ENCODE data around the gene SLC3A2. TPM values are rescaled to one million over a fixed set of nuclear protein-coding genes. Genes with fewer than 3 reads are reported as not detected.
A peak's percentile ranks its signal among the peaks of the same experiment; 100 is the strongest.

Gene SLC3A2
- total RNA-seq, 2 experiments from 2014 or later, result 289 to 321 TPM

GRCh38 chr11:62885137-62885750 is 4.5 kb downstream of the SLC3A2 start:
- Histone ChIP-seq H3K9me2 (ENCODE audit: insufficient read depth, low read length) (no peaks in the 10 kb centered on the region), H3K4me3 (ENCODE audit: low read depth, low read length, poor library complexity, severe bottlenecking) (no peak overlapping the region), H3K9me3 (ENCODE audit: low read length) (no peaks in the 10 kb centered on the region), H3K79me2 (ENCODE audit: insufficient read depth, low read depth, low read length) (peaks cover 33% of the 10 kb centered on the region), H4K20me1 (ENCODE audit: insufficient read depth, low read length) (0 out of 2 replicates have a peak, but pooled peaks cover under 1% of the 10 kb centered on the region), H3K36me3 (ENCODE audit: insufficient read depth, low read length) (peaks cover 96% of the 10 kb centered on the region), H3K4me2 (ENCODE audit: low read length) (no peak overlapping the region), H3K4me1 (ENCODE audit: insufficient read depth, low read length, poor library complexity, severe bottlenecking) (peaks cover 17% of the 10 kb centered on the region), H3K27ac (ENCODE audit: low read depth, low read length, poor library complexity, severe bottlenecking) (no peak overlapping the region), H2AFZ (ENCODE audit: low read length) (no peak overlapping the region)
- no peak for DNase-seq (ENCODE audit: low spot score)
- no TSS peak for BruUV-seq (replicated peaks)
- TF ChIP-seq CTCF (conservative IDR thresholded peaks at IDR 0.05; ENCODE audit: low read length) (no peak), EZH2phosphoT487 (IDR thresholded peaks at IDR 0.05; ENCODE audit: borderline replicate concordance, low read depth, low read length) (no peak)
- intact Hi-C loops (cut with micrococcal nuclease; ENCODE audit: unreplicated experiment), result no loop called here
- POLR2A ChIA-PET, result interaction anchor here (0.6 to 4.8 kb wide), 2 partner anchors 29 to 737 kb away, joined by 3 to 42 read pairs; no protein-coding TSS in a partner anchor
- CTCF ChIA-PET (ENCODE audit: unreplicated experiment), result no interaction called here

DNA sequence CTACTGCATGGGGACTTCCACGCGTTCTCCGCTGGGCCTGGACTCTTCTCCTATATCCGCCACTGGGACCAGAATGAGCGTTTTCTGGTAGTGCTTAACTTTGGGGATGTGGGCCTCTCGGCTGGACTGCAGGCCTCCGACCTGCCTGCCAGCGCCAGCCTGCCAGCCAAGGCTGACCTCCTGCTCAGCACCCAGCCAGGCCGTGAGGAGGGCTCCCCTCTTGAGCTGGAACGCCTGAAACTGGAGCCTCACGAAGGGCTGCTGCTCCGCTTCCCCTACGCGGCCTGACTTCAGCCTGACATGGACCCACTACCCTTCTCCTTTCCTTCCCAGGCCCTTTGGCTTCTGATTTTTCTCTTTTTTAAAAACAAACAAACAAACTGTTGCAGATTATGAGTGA is 7.7 kb downstream of the SLC3A2 start:
- TSS peak; percentile 50 for BruUV-seq (replicated peaks)
- H3K4me2 ChIP-seq (ENCODE audit: low read length), result no peak overlapping the region
- no peaks in the 10 kb centered on the region for H3K9me2 ChIP-seq (ENCODE audit: insufficient read depth, low read length)
- H2AFZ ChIP-seq (ENCODE audit: low read length), result no peak overlapping the region
- DNase-seq (ENCODE audit: low spot score), result no peak
- H3K4me3 ChIP-seq (ENCODE audit: low read depth, low read length, poor library complexity, severe bottlenecking), result no peak overlapping the region
- H3K36me3 ChIP-seq (ENCODE audit: insufficient read depth, low read length), result peaks cover 69% of the 10 kb centered on the region
- no peaks in the 10 kb centered on the region for H4K20me1 ChIP-seq (ENCODE audit: insufficient read depth, low read length)
- no peaks in the 10 kb centered on the region for H3K4me1 ChIP-seq (ENCODE audit: insufficient read depth, low read length, poor library complexity, severe bottlenecking)
- TF ChIP-seq EZH2phosphoT487 (IDR thresholded peaks at IDR 0.05; ENCODE audit: borderline replicate concordance, low read depth, low read length) (no peak), CTCF (conservative IDR thresholded peaks at IDR 0.05; ENCODE audit: low read length) (no peak)
- ChIA-PET CTCF (ENCODE audit: unreplicated experiment) (no interaction called here), POLR2A (no interaction called here)
- intact Hi-C loops (cut with micrococcal nuclease; ENCODE audit: unreplicated experiment), result no loop called here
- H3K79me2 ChIP-seq (ENCODE audit: insufficient read depth, low read depth, low read length), result peaks cover 13% of the 10 kb centered on the region; the same call in 1 of the 2 replicates
- H3K27ac ChIP-seq (ENCODE audit: low read depth, low read length, poor library complexity, severe bottlenecking), result no peak overlapping the region
- H3K9me3 ChIP-seq (ENCODE audit: low read length), result no peaks in the 10 kb centered on the region

- ChIA-PET POLR2A (no interaction called here), CTCF (ENCODE audit: unreplicated experiment) (no interaction called here)
- Histone ChIP-seq H3K4me2 (ENCODE audit: low read length) (no peak overlapping the region), H3K4me3 (ENCODE audit: low read depth, low read length, poor library complexity, severe bottlenecking) (no peak overlapping the region), H3K4me1 (ENCODE audit: insufficient read depth, low read length, poor library complexity, severe bottlenecking) (no peaks in the 10 kb centered on the region), H3K27ac (ENCODE audit: low read depth, low read length, poor library complexity, severe bottlenecking) (no peak overlapping the region), H2AFZ (ENCODE audit: low read length) (no peak overlapping the region), H3K9me3 (ENCODE audit: low read length) (no peaks in the 10 kb centered on the region), H3K9me2 (ENCODE audit: insufficient read depth, low read length) (no peaks in the 10 kb centered on the region), H3K36me3 (ENCODE audit: insufficient read depth, low read length) (peaks cover 62% of the 10 kb centered on the region), H4K20me1 (ENCODE audit: insufficient read depth, low read length) (no peaks in the 10 kb centered on the region), H3K79me2 (ENCODE audit: insufficient read depth, low read depth, low read length) (peaks cover 8% of the 10 kb centered on the region; the same call in 1 of the 2 replicates)
- intact Hi-C loops (cut with micrococcal nuclease; ENCODE audit: unreplicated experiment), result no loop called here
- TF ChIP-seq EZH2phosphoT487 (IDR thresholded peaks at IDR 0.05; ENCODE audit: borderline replicate concordance, low read depth, low read length) (no peak), CTCF (conservative IDR thresholded peaks at IDR 0.05; ENCODE audit: low read length) (no peak)
- BruUV-seq (replicated peaks), result no TSS peak
- no peak for DNase-seq (ENCODE audit: low spot score)
These were observed 8.4 kb downstream of the SLC3A2 start for GRCh38 chr11:62889126-62889483.
